Lower leg skin (tissue), 3 donors: Measurements from ENCODE around the gene PTDSS2.

Source experiments
- POLR2A ChIP-seq, 2 donors: fragments of 450-650 bp; IDR thresholded peaks; one replicate each; pipeline ENCODE4 v1.6.1; 2016 to 2017; ENCODE audit warnings: antibody characterized with exemption in 2 of 2, mild to moderate bottlenecking in 1 of 2, moderate library complexity in 1 of 2
- TF ChIP-seq, protein P1 (sequence below), 3 donors: fragments of 450-650 bp; IDR thresholded peaks; one replicate each; pipeline ENCODE4 v1.5.1; 2016; ENCODE audit warnings: antibody characterized with exemption in 3 of 3, mild to moderate bottlenecking in 3 of 3, moderate library complexity in 2 of 3

DNA sequence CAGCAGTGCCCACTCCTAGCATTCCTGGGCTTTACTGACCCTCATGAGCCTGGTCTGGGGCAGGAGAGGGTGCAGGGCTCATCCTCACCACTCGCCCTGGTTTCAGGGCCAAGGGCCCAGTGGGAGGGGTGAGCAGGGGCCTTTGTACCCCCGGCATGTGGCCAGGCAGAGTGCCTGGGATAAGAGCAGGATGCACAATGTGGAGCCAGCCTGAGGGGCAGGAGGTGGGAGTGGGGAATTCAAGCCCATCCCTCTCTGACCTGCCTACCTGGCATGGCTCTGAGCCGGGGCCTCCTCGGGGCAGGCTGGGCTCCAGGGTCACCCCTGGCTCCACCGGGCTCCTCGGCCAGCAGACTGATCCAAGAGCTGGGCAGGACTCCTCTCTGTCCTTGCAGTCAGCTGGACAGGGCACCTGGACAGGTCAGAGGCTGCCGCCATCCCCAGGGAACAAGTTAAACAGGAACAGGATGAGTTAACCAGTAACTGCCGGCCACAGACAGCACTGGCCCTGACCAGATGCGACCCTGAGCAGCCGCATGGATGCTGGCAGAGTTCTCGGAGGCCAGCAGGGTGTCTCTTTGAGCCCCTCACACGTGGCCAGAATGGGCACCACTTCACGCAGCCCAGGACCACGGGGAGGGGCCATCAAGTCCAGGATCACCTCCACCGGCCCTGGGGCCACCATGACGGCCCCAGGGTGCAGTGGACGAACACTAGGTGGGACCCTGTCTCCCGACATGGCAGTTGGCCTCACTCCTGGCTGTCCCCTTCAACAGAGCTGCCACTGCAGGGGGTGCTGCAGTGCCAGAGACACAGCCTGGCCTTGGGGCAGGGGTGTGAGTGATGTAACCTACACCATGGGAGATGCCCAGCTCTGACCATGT is 40.2 kb upstream of the PTDSS2 start:
- TF ChIP-seq, protein P1, sequence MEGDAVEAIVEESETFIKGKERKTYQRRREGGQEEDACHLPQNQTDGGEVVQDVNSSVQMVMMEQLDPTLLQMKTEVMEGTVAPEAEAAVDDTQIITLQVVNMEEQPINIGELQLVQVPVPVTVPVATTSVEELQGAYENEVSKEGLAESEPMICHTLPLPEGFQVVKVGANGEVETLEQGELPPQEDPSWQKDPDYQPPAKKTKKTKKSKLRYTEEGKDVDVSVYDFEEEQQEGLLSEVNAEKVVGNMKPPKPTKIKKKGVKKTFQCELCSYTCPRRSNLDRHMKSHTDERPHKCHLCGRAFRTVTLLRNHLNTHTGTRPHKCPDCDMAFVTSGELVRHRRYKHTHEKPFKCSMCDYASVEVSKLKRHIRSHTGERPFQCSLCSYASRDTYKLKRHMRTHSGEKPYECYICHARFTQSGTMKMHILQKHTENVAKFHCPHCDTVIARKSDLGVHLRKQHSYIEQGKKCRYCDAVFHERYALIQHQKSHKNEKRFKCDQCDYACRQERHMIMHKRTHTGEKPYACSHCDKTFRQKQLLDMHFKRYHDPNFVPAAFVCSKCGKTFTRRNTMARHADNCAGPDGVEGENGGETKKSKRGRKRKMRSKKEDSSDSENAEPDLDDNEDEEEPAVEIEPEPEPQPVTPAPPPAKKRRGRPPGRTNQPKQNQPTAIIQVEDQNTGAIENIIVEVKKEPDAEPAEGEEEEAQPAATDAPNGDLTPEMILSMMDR (IDR thresholded peaks at IDR 0.05), result no peak
- no peak for TF ChIP-seq POLR2A (IDR thresholded peaks at IDR 0.05)
